SJCRH30 (cell line): ENCODE data around the gene CST4. TPM values are rescaled to one million over a fixed set of nuclear protein-coding genes. Genes with fewer than 3 reads are reported as not detected.
"Not testable (repeated sequence)": the region's sequence is repeated elsewhere in the genome, so short reads cannot be mapped to it uniquely, and the experiment has no call there.

Source experiments
- DNase-seq, 2 experiments: peaks; one replicate each; pipeline ENCODE4 v3.0.0-alpha.2; 2015 to 2020
- H3K27ac ChIP-seq: fragments of 250-450 bp; sonication (Bioruptor Pico); 2 replicates; pipeline ENCODE4 v1.5.1; 2020; ENCODE audit warnings: mild to moderate bottlenecking, moderate library complexity
- H3K27me3 ChIP-seq: fragments of 250-450 bp; sonication (Bioruptor Pico); 2 replicates; pipeline ENCODE4 v1.5.1; 2020; ENCODE audit warnings: mild to moderate bottlenecking, moderate library complexity
- H3K36me3 ChIP-seq: fragments of 250-450 bp; sonication (Bioruptor Pico); 2 replicates; pipeline ENCODE4 v1.5.1; 2020; ENCODE audit warnings: mild to moderate bottlenecking, moderate library complexity
- H3K4me1 ChIP-seq: fragments of 250-450 bp; sonication (Bioruptor Pico); 2 replicates; pipeline ENCODE4 v1.5.1; 2020; ENCODE audit warnings: mild to moderate bottlenecking, moderate library complexity
- H3K4me3 ChIP-seq: fragments of 250-450 bp; sonication (Bioruptor Pico); 2 replicates; pipeline ENCODE4 v1.5.1; 2020; ENCODE audit warnings: mild to moderate bottlenecking, moderate library complexity
- H3K9me3 ChIP-seq: fragments of 250-450 bp; sonication (Bioruptor Pico); replicated peaks from 2 replicates; pipeline ENCODE4 v1.5.1; 2020; ENCODE audit warnings: mild to moderate bottlenecking, moderate library complexity
- total RNA-seq: library from RNA; depleted of rRNA; stranded (reverse); fragments of >200 nt; shearing (Covaris generic); gene quantifications from 2 replicates; pipeline ENCODE4 v1.2.3, GENCODE V29; 2014

Gene CST4
- total RNA-seq, 1 experiment from 2014 or later: not detected

- no peak for DNase-seq
- H3K4me1 ChIP-seq: no peaks in the 10 kb centered on the region
- no peak overlapping the region for H3K27ac ChIP-seq
- H3K4me3 ChIP-seq: no peak overlapping the region
- H3K36me3 ChIP-seq: no peaks in the 10 kb centered on the region
- no peaks in the 10 kb centered on the region for H3K9me3 ChIP-seq
- no peaks in the 10 kb centered on the region for H3K27me3 ChIP-seq
Measured at GRCh38 chr20:23673209-23673608, 15.6 kb downstream of the CST4 start.

DNA sequence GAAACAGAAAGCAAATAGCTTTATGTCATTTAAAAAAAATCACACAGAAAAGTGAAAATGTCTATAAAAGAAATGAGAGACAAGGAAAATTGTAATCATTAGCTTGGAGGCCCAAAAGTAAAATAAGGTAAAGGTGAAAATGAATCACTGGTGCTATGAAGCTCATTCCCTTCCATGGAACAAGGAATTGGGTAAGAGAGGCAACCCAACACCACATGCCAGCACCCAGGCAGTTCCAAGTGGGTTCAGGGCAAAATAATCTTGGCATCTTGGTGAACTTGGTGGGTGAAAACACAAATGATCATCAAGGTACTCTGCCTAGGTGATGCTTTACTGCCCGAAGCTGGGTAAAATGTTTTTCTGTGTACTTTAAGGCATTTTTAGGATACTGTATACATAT, 16.7 kb downstream of the CST4 start:
- no peaks in the 10 kb centered on the region for H3K9me3 ChIP-seq
- no peaks in the 10 kb centered on the region for H3K36me3 ChIP-seq
- H3K4me3 ChIP-seq: no peak overlapping the region
- H3K27ac ChIP-seq: no peak overlapping the region
- DNase-seq: no peak
- H3K27me3 ChIP-seq: no peaks in the 10 kb centered on the region
- no peaks in the 10 kb centered on the region for H3K4me1 ChIP-seq

GRCh38 chr20:23671479-23671878, 17.4 kb downstream of the CST4 start:
- no peaks in the 10 kb centered on the region for H3K36me3 ChIP-seq
- no peaks in the 10 kb centered on the region for H3K9me3 ChIP-seq
- H3K4me1 ChIP-seq: no peaks in the 10 kb centered on the region
- no peak for DNase-seq
- no peak overlapping the region for H3K4me3 ChIP-seq
- no peak overlapping the region for H3K27ac ChIP-seq
- no peaks in the 10 kb centered on the region for H3K27me3 ChIP-seq

GRCh38 chr20:23670361-23670760, 18.5 kb downstream of the CST4 start:
- no peak overlapping the region for H3K4me3 ChIP-seq
- DNase-seq: no peak
- H3K4me1 ChIP-seq: no peaks in the 10 kb centered on the region
- H3K36me3 ChIP-seq: no peaks in the 10 kb centered on the region
- H3K27me3 ChIP-seq: no peaks in the 10 kb centered on the region
- H3K9me3 ChIP-seq: no peaks in the 10 kb centered on the region
- H3K27ac ChIP-seq: no peak overlapping the region

GRCh38 chr20:23669866-23670265, 19.0 kb downstream of the CST4 start:
- H3K9me3 ChIP-seq: no peaks in the 10 kb centered on the region
- H3K4me3 ChIP-seq: no peak overlapping the region
- DNase-seq: no peak
- H3K27me3 ChIP-seq: no peaks in the 10 kb centered on the region
- H3K27ac ChIP-seq: no peak overlapping the region
- H3K4me1 ChIP-seq: no peaks in the 10 kb centered on the region
- H3K36me3 ChIP-seq: no peaks in the 10 kb centered on the region

- Histone ChIP-seq H3K9me3 (no peaks in the 10 kb centered on the region), H3K4me1 (no peaks in the 10 kb centered on the region), H3K27me3 (no peaks in the 10 kb centered on the region), H3K36me3 (no peaks in the 10 kb centered on the region), H3K27ac (no peak overlapping the region), H3K4me3 (no peak overlapping the region)
- no peak for DNase-seq
Measured at GRCh38 chr20:23669327-23669726, 19.5 kb downstream of the CST4 start.

GRCh38 chr20:23668477-23668951, 20.3 kb downstream of the CST4 start:
- Histone ChIP-seq H3K36me3 (no peaks in the 10 kb centered on the region), H3K4me1 (no peaks in the 10 kb centered on the region), H3K9me3 (no peaks in the 10 kb centered on the region), H3K27me3 (no peaks in the 10 kb centered on the region), H3K27ac (no peak overlapping the region), H3K4me3 (no peak overlapping the region)
- peak; percentile 37 to 80 for DNase-seq

GRCh38 chr20:23667666-23668065, 21.2 kb downstream of the CST4 start:
- H3K4me3 ChIP-seq: no peak overlapping the region
- no peak for DNase-seq
- no peak overlapping the region for H3K27ac ChIP-seq
- H3K4me1 ChIP-seq: no peaks in the 10 kb centered on the region
- no peaks in the 10 kb centered on the region for H3K9me3 ChIP-seq
- H3K36me3 ChIP-seq: no peaks in the 10 kb centered on the region
- H3K27me3 ChIP-seq: no peaks in the 10 kb centered on the region

GRCh38 chr20:23666698-23667097, 22.1 kb downstream of the CST4 start:
- H3K4me1 ChIP-seq: no peaks in the 10 kb centered on the region
- H3K36me3 ChIP-seq: no peaks in the 10 kb centered on the region
- H3K4me3 ChIP-seq: no peak overlapping the region
- H3K9me3 ChIP-seq: no peaks in the 10 kb centered on the region
- no peaks in the 10 kb centered on the region for H3K27me3 ChIP-seq
- DNase-seq: no peak
- H3K27ac ChIP-seq: no peak overlapping the region

DNA sequence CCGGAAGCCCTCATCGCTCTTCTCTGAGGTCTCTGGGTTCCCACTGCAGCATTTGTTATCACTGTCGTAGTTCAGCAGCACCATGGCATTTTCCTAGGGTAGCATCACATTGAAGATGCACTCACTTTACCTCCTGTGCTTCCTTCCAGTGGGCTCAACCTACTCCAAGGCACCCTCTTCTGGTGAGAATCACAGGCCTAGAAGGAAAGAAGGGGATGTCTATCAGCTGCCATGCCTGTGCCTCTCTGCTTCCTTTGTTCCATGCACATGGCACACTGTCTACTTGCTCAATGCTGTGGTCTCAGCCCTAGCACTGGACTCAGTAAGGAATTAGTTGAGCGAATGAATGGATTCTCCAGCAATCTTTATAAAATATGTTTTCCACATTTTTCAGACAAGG, 22.6 kb downstream of the CST4 start:
- no peaks in the 10 kb centered on the region for H3K36me3 ChIP-seq
- no peaks in the 10 kb centered on the region for H3K9me3 ChIP-seq
- no peaks in the 10 kb centered on the region for H3K27me3 ChIP-seq

GRCh38 chr20:23664954-23665353, 23.9 kb downstream of the CST4 start:
- H3K4me1 ChIP-seq: peaks cover 11% of the 10 kb centered on the region
- no peaks in the 10 kb centered on the region for H3K27me3 ChIP-seq
- H3K27ac ChIP-seq: no peak overlapping the region
- no peaks in the 10 kb centered on the region for H3K9me3 ChIP-seq
- no peak overlapping the region for H3K4me3 ChIP-seq
- no peaks in the 10 kb centered on the region for H3K36me3 ChIP-seq
- no peak for DNase-seq

More for the DNA sequence above, 22.6 kb downstream of the CST4 start:
- Histone ChIP-seq H3K27ac (no peak overlapping the region), H3K4me3 (no peak overlapping the region), H3K4me1 (no peaks in the 10 kb centered on the region)
- no peak for DNase-seq

DNA sequence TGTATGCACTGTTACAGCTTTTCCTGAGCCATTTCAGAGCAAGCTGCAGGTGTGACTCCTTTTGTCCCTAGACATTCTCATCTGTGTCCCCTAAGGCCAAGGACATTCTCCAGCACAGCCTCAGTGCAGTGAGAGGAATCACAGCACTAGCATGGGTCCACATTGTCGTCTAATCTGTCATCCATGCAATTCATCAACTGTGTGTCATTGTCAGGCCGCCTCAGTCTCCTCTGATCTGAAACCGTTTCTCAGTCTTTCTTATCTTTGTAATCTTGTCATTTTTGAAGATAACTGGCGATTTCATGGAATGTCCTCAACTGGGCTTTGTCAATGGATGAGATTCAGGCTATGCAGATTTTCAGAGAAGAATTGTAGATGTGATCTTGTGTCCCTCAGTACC, 24.8 kb downstream of the CST4 start:
- not testable (repeated sequence) for H3K27me3 ChIP-seq, H3K36me3 ChIP-seq, H3K9me3 ChIP-seq, DNase-seq, H3K27ac ChIP-seq, H3K4me3 ChIP-seq
- H3K4me1 ChIP-seq: peaks cover 13% of the 10 kb centered on the region

DNA sequence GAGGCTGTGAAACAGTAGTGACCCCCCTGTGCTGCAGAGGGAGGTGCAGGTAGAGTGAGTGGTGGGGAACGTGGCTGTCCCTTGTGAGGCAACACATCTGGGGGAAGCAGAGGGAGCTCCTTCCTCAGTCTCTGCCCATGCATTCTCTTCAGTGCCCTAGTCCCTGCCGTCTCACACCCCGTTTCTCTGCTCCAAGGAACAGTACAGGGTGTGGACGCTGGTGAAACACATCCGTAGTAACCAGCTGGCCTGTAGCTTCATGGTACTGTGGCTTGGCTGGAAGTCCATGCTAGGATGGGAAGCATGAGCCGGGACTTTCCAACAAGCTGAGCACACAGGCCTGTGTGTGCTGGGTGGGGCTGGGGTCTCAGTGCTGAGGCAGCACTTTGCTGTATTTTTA, 25.7 kb downstream of the CST4 start:
- no peak overlapping the region for H3K4me3 ChIP-seq
- no peaks in the 10 kb centered on the region for H3K36me3 ChIP-seq
- DNase-seq: no peak
- no peak overlapping the region for H3K27ac ChIP-seq
- H3K27me3 ChIP-seq: no peaks in the 10 kb centered on the region
- H3K9me3 ChIP-seq: no peaks in the 10 kb centered on the region
- H3K4me1 ChIP-seq: peaks cover 13% of the 10 kb centered on the region

- no peak for DNase-seq
- no peak overlapping the region for H3K4me3 ChIP-seq
Measured at GRCh38 chr20:23662276-23662870, 26.5 kb downstream of the CST4 start.

GRCh38 chr20:23661002-23661429, 27.8 kb downstream of the CST4 start:
- no peak overlapping the region for H3K4me3 ChIP-seq
- peak overlapping the region; percentile 51; the same call in 1 of the 2 replicates for H3K27ac ChIP-seq
- DNase-seq: no peak
- H3K4me1 ChIP-seq: peaks cover 13% of the 10 kb centered on the region
- H3K36me3 ChIP-seq: no peaks in the 10 kb centered on the region
- H3K9me3 ChIP-seq: no peaks in the 10 kb centered on the region
- peaks cover under 1% of the 10 kb centered on the region; the same call in 1 of the 2 replicates for H3K27me3 ChIP-seq

More at GRCh38 chr20:23662276-23662870, 26.5 kb downstream of the CST4 start:
- Histone ChIP-seq H3K27ac (no peak overlapping the region), H3K27me3 (no peaks in the 10 kb centered on the region), H3K4me1 (peaks cover 13% of the 10 kb centered on the region), H3K9me3 (no peaks in the 10 kb centered on the region), H3K36me3 (no peaks in the 10 kb centered on the region)
